ENCODE data around the gene RTN4R.
"Not testable (repeated sequence)": the region's sequence is repeated elsewhere in the genome, so short reads cannot be mapped to it uniquely, and the experiment has no call there.

Gene RTN4R

DNA sequence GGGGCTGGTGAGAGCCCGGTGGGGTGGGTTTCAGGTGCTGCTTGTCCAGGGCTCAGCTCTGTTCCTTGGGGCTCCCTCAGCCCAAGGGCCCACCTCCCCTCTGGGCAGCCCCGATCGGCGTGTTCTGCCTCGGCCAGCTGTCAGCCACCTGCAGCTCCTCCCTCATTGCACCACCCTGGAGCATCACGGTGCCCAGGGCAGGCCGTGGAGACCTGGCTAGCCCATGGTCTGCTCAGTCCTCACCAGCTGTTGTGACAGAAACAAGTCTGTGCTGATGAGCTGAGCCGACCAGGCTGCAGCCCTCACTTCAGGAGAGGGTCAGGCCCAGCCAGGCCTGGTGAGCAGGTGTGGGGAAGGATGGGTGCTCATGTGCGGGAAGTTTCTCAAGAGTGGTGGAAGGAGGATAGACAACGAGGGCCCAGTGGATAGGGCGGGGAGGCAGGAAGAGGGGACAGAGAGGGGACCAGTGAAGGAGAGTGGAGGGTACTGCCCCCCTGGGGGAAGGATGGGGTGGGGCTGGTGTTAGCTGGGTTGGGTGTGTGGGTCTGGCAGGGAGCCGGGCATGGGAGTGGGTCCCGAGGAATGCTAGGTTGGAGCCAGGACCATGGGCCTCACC lies 16.5 kb upstream of the RTN4R start:
- in situ Hi-C loops (cut with HindIII; ENCODE audit: low sequenced_read_pairs): no loop called here
- no peak overlapping the region for H3K4me3 ChIP-seq (ENCODE audit: low read depth, low read length)
- DNase-seq (ENCODE audit: low read depth, low spot score): no peak
- TF ChIP-seq, protein P1, sequence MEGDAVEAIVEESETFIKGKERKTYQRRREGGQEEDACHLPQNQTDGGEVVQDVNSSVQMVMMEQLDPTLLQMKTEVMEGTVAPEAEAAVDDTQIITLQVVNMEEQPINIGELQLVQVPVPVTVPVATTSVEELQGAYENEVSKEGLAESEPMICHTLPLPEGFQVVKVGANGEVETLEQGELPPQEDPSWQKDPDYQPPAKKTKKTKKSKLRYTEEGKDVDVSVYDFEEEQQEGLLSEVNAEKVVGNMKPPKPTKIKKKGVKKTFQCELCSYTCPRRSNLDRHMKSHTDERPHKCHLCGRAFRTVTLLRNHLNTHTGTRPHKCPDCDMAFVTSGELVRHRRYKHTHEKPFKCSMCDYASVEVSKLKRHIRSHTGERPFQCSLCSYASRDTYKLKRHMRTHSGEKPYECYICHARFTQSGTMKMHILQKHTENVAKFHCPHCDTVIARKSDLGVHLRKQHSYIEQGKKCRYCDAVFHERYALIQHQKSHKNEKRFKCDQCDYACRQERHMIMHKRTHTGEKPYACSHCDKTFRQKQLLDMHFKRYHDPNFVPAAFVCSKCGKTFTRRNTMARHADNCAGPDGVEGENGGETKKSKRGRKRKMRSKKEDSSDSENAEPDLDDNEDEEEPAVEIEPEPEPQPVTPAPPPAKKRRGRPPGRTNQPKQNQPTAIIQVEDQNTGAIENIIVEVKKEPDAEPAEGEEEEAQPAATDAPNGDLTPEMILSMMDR (IDR thresholded peaks at IDR 0.05; ENCODE audit: low read depth, low read length): no peak

DNA sequence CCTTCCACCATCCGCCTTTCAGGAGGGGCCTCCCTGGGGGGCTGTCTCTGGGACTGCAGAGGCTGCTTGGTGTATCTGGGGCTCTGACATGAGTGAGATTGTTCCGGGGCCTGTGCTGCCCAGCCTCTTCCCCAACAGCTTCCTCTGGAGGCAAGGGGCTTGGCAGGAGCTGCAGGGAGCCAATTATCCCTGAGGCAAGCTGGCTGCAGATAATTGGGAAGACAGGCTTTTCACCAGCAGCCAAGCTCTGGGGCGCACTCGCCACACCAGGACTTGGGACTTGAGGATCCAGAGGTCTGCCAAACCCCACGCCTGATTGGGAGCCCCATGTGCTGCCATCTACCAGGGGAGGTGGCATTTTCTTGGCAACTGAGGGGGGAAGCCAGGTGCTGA lies 15.6 kb upstream of the RTN4R start:
- no peak for DNase-seq (ENCODE audit: low read depth, low spot score)
- TF ChIP-seq, protein P1 (IDR thresholded peaks at IDR 0.05; ENCODE audit: low read depth, low read length): no peak
- H3K4me3 ChIP-seq (ENCODE audit: low read depth, low read length): no peak overlapping the region
- in situ Hi-C loops (cut with HindIII; ENCODE audit: low sequenced_read_pairs): no loop called here

DNA sequence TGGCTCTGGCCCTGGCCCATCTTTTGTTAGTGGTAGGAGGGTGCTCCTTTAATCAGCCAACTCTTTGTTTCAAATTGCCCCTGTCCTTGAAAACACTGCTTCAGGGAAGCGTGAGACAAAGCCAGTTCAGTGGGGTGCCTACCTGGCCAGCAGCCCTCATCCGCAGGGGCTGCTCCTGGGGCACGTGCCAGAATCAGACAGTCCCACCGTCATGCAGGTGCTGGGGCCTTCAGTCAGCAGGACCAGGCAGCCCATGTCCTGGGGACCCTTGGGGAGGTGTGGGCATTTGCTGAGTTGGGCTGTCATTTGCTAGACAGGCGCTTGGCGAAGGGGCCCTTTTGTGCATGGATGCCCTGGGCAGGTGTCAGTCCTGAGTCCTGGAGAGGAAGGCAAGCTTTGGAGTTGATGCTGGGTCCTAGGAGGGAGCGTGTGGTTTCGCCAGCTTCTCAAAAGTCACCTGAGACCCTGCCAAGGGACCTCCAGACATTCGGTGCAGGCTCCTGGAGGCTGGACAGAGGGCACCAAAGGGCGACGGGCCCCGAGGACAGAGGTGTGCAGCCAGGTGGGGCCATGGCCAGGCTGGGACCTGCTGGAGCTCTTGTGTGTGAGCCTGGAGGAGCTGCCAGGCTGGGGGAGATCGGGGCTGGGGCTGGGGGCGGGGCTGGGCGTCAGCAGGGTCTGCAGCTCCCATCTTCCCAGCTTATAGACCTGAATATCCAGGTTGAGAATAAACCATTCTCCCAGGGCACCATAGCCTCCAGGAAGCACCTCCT lies 15.0 kb upstream of the RTN4R start:
- DNase-seq (ENCODE audit: low read depth, low spot score): no peak
- in situ Hi-C loops (cut with HindIII; ENCODE audit: low sequenced_read_pairs): no loop called here
- TF ChIP-seq, protein P1 (IDR thresholded peaks at IDR 0.05; ENCODE audit: low read depth, low read length): no peak
- H3K4me3 ChIP-seq (ENCODE audit: low read depth, low read length): no peak overlapping the region

DNA sequence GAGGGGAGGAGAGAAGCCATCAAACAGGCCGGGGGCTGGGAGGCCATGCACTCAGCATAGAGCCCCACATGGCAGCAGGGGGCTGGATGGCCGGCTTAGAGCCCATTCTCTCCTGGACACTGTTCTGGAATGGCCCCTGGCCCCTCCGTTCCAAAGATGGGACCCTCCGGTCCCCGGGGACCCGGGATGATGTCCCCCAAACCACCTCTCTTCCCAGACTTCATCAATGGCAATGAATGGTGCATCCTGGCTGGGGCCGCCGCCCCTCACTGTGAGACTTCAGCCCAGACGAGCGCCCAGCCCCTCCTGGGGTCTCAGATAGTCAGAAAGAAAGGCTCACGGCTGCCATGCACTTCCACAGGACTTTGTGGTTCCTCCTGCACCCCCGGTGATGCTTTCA lies 13.8 kb upstream of the RTN4R start:
- in situ Hi-C loops (cut with HindIII; ENCODE audit: low sequenced_read_pairs): no loop called here
- DNase-seq (ENCODE audit: low read depth, low spot score): no peak
- no peak overlapping the region for H3K4me3 ChIP-seq (ENCODE audit: low read depth, low read length)
- TF ChIP-seq, protein P1 (IDR thresholded peaks at IDR 0.05; ENCODE audit: low read depth, low read length): no peak

DNA sequence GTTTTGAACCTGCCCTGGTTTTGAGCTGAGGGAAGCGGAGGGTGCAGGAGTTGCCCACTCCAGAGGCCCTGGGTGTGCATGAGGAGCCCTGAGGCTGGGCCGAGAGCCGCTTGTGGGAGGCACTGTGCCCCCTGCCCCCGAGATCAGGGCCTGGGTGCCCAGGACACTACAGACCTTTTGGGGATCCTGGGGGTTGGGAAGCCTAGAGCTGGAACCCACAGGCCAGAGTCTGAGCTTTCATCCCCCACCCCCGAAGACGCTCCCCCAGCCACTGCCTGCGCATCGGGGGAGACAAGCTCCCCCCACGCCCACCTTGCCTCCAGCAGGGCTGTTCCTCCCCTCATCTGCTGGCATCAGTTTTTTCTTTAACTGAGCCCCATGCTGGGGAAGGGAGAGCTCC lies 13.4 kb upstream of the RTN4R start:
- in situ Hi-C loops (cut with HindIII; ENCODE audit: low sequenced_read_pairs); DNase-seq (ENCODE audit: low read depth, low spot score); H3K4me3 ChIP-seq (ENCODE audit: low read depth, low read length): not testable (repeated sequence)

- in situ Hi-C loops (cut with HindIII; ENCODE audit: low sequenced_read_pairs): no loop called here
- DNase-seq (ENCODE audit: low read depth, low spot score): no peak
- TF ChIP-seq, protein P1 (IDR thresholded peaks at IDR 0.05; ENCODE audit: low read depth, low read length): no peak
Measured at GRCh38 chr22:20280866-20281265, 12.7 kb upstream of the RTN4R start.

DNA sequence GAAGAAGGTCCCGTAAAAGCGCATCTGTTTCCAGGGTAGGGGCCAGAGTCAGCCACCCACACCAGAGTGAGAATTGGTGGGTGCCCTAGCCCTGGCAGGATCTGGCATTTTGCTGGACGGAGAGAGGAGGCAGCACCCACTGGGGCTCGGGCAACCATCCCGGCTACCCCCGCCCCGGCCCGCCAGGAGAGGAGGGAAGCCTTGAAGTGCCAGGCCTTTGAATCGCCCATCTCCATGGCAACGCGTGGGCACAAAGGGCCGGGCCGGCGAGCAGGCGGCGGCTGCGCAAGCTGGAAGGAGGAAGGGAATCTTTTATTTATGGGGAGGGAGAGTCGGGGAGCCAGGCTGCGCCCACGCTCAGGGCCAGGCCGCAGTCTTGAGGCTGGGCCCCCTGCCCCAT lies 12.0 kb upstream of the RTN4R start:
- H3K4me3 ChIP-seq (ENCODE audit: low read depth, low read length); in situ Hi-C loops (cut with HindIII; ENCODE audit: low sequenced_read_pairs); DNase-seq (ENCODE audit: low read depth, low spot score): not testable (repeated sequence)

More at GRCh38 chr22:20280866-20281265, 12.7 kb upstream of the RTN4R start:
- H3K4me3 ChIP-seq (ENCODE audit: low read depth, low read length): no peak overlapping the region
